Right lung (tissue), 5 donors: ENCODE measurements around the gene RBMS1. TPM values are rescaled to one million over a fixed set of nuclear protein-coding genes. Genes with fewer than 3 reads are reported as not detected.

Experiments
- DNase-seq, 2 donors: peaks; one replicate each; pipeline ENCODE4 v3.0.0-alpha.2; 2013
- polyA plus RNA-seq, 5 donors: library from polyadenylated mRNA; unstranded; fragments of 120-200 nt; gene quantifications; one replicate each; pipeline versions ENCODE4 v1.2.1 to v1.2.3, GENCODE V29; 2013; ENCODE audit warnings: inconsistent platforms in 1 of 5, low replicate concordance in 1 of 5; ENCODE audit not compliant: insufficient read length in 5 of 5, insufficient read depth in 1 of 5

Gene RBMS1
- polyA plus RNA-seq, 5 donors: 73.1 to 146 (median 115) TPM

GRCh38 chr2:160227293-160227915, 266.2 kb downstream of the RBMS1 start:
- DNase-seq: no peak

GRCh38 chr2:160226367-160226766, 267.2 kb downstream of the RBMS1 start:
- no peak for DNase-seq

- DNase-seq: no peak
These were observed 267.9 kb downstream of the RBMS1 start for GRCh38 chr2:160225722-160226121.

- DNase-seq: no peak
These were observed 269.1 kb downstream of the RBMS1 start for GRCh38 chr2:160224507-160224906.

- DNase-seq: no peak
These were observed 269.5 kb downstream of the RBMS1 start for GRCh38 chr2:160224060-160224459.

GRCh38 chr2:160223560-160223959, 270.0 kb downstream of the RBMS1 start:
- no peak for DNase-seq

- DNase-seq: no peak
These were observed 270.9 kb downstream of the RBMS1 start for GRCh38 chr2:160222546-160223283.
